CD4-positive, alpha-beta memory T cell (primary cell): ENCODE data around the gene TMEM176B. TPM values are rescaled to one million over a fixed set of nuclear protein-coding genes. Genes with fewer than 3 reads are reported as not detected.

Experiments used
- CTCF ChIA-PET: fragments of 350-600 bp; sonication (Branson Sonifier 250); formaldehyde crosslinking; loops from one replicate; lab custom pipeline; 2021; ENCODE audit warnings: inconsistent platforms; ENCODE audit not compliant: partially characterized antibody; lab: Charles Lee
- POLR2A ChIA-PET: fragments of 350-600 bp; sonication (Branson Sonifier 250); formaldehyde crosslinking; loops from one replicate; lab custom pipeline; 2021; ENCODE audit not compliant: partially characterized antibody; lab: Charles Lee
- DNase-seq, 5 donors: peaks; one replicate each; pipeline versions ENCODE4 v3.0.0 to v3.0.0-alpha.2; 2020 to 2022; ENCODE audit warnings: mixed read lengths in 1 of 5
- H3K27ac ChIP-seq: one replicate; pipeline ENCODE4 v1.7.0; 2013; ENCODE audit warnings: low read depth, low read length
- H3K27me3 ChIP-seq: 2 replicates; pipeline ENCODE4 v1.7.0; 2013; ENCODE audit warnings: mild to moderate bottlenecking, low read length, moderate library complexity; ENCODE audit not compliant: insufficient read depth
- H3K36me3 ChIP-seq: 2 replicates; pipeline ENCODE4 v1.7.0; 2013; ENCODE audit warnings: mild to moderate bottlenecking, low read length, moderate library complexity; ENCODE audit not compliant: insufficient read depth
- H3K4me1 ChIP-seq: 2 replicates; pipeline ENCODE4 v1.7.0; 2013; ENCODE audit warnings: mild to moderate bottlenecking, low read length, moderate library complexity; ENCODE audit not compliant: insufficient read depth
- H3K4me3 ChIP-seq, 2 donors: one replicate each; pipeline ENCODE4 v1.7.0; 2013; ENCODE audit warnings: low read length in 2 of 2, mild to moderate bottlenecking in 1 of 2
- H3K9me3 ChIP-seq, 2 donors: one replicate each; pipeline ENCODE4 v1.7.0; 2013; ENCODE audit warnings: low read length in 2 of 2, control low read depth in 1 of 2; ENCODE audit not compliant: control insufficient read depth in 1 of 2
- H3K27ac Mint-ChIP-seq, 7 donors: one replicate each; pipeline ENCODE4 v1.8.0; 2020 to 2021; ENCODE audit warnings: mixed read lengths in 7 of 7, mild to moderate bottlenecking in 6 of 7, inconsistent platforms in 3 of 7, moderate library complexity in 3 of 7
- H3K27me3 Mint-ChIP-seq, 2 donors: one replicate each; pipeline ENCODE4 v1.8.0; 2020 to 2021; ENCODE audit warnings: mixed read lengths in 2 of 2
- H3K36me3 Mint-ChIP-seq, 2 donors: one replicate each; pipeline ENCODE4 v1.8.0; 2020 to 2021; ENCODE audit warnings: mixed read lengths in 2 of 2, inconsistent platforms in 1 of 2, mild to moderate bottlenecking in 1 of 2
- H3K4me1 Mint-ChIP-seq, 4 donors: one replicate each; pipeline ENCODE4 v1.8.0; 2020 to 2021; ENCODE audit warnings: mixed read lengths in 4 of 4, mild to moderate bottlenecking in 1 of 4
- H3K4me3 Mint-ChIP-seq, 8 donors: one replicate each; pipeline ENCODE4 v1.8.0; 2020 to 2021; ENCODE audit warnings: mixed read lengths in 8 of 8, mild to moderate bottlenecking in 7 of 8, moderate library complexity in 6 of 8, inconsistent platforms in 3 of 8
- H3K9me3 Mint-ChIP-seq, 8 donors: one replicate each; pipeline ENCODE4 v1.8.0; 2020 to 2021; ENCODE audit warnings: mixed read lengths in 8 of 8, mild to moderate bottlenecking in 5 of 8, inconsistent platforms in 3 of 8, moderate library complexity in 1 of 8
- intact Hi-C: fragments of 100-400 bp; cut with micrococcal nuclease; formaldehyde crosslinking; loops from one replicate; pipeline ENCODE4 v1.15.1; 2023
- polyA plus RNA-seq, 2 donors: library from polyadenylated mRNA; unstranded; fragments of 300-500 nt; fragmentation: Illumina TruSeq; gene quantifications; one replicate each; pipeline ENCODE4 v1.2.3, GENCODE V29; 2021
- total RNA-seq, 2 experiments: library from RNA; stranded (reverse); gene quantifications; one replicate each; pipeline ENCODE4 v1.2.3, GENCODE V29; 2021

Gene TMEM176B
- total and polyA plus RNA-seq, 4 experiments from 2014 or later: 1.6 to 2.3 TPM; not detected in 2

- no peak overlapping the region for H3K27ac ChIP-seq
- CTCF ChIA-PET: no interaction called here
- H3K27me3 Mint-ChIP-seq: peaks cover 14 to 35% of the 10 kb centered on the region in 2 donors
- H3K36me3 ChIP-seq: no peaks in the 10 kb centered on the region
- H3K27ac Mint-ChIP-seq: no peak overlapping the region
- POLR2A ChIA-PET: no interaction called here
- no peak overlapping the region for H3K4me3 ChIP-seq
- H3K4me3 Mint-ChIP-seq: no peak overlapping the region
- no peaks in the 10 kb centered on the region for H3K4me1 ChIP-seq
- no peaks in the 10 kb centered on the region for H3K9me3 ChIP-seq
- H3K9me3 Mint-ChIP-seq: peaks cover 0 to 2% (median 0%) of the 10 kb centered on the region in 8 donors
- DNase-seq: no peak
- H3K4me1 Mint-ChIP-seq: no peaks in the 10 kb centered on the region
- H3K27me3 ChIP-seq: no peaks in the 10 kb centered on the region
- intact Hi-C loops: no loop called here
- no peaks in the 10 kb centered on the region for H3K36me3 Mint-ChIP-seq
These were observed 30.8 kb upstream of the TMEM176B start for GRCh38 chr7:150830937-150831336.

DNA sequence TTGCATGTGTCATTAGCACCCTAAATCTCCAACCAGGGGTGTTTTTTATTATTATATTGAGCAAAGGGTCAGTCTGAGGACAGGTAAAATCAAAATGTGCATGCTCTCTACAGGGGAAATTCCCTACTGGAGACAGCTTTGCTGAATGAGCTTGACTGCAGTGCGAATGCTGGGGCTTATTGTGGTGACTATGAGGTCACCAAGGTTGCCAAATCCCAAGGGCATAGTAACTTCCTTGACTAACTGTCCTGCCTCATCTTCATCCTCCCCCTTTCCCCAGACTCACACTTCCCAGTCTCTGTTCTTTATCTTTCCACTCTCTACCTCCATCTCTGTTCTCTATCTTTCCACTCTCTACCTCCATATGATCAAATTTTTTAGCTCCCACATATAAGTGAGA, 29.3 kb upstream of the TMEM176B start:
- H3K4me3 Mint-ChIP-seq: no peak overlapping the region
- DNase-seq: no peak
- H3K27me3 Mint-ChIP-seq: peaks cover 17 to 36% of the 10 kb centered on the region in 2 donors
- no peaks in the 10 kb centered on the region for H3K36me3 Mint-ChIP-seq
- H3K4me1 Mint-ChIP-seq: no peaks in the 10 kb centered on the region
- no peaks in the 10 kb centered on the region for H3K27me3 ChIP-seq
- H3K27ac Mint-ChIP-seq: no peak overlapping the region
- no peak overlapping the region for H3K4me3 ChIP-seq
- intact Hi-C loops: no loop called here
- no peaks in the 10 kb centered on the region for H3K4me1 ChIP-seq
- ChIA-PET CTCF (no interaction called here), POLR2A (no interaction called here)
- H3K9me3 Mint-ChIP-seq: peaks cover 0 to 2% (median 0%) of the 10 kb centered on the region in 8 donors
- no peak overlapping the region for H3K27ac ChIP-seq
- no peaks in the 10 kb centered on the region for H3K9me3 ChIP-seq
- H3K36me3 ChIP-seq: no peaks in the 10 kb centered on the region

- H3K4me3 Mint-ChIP-seq: no peak overlapping the region
- CTCF ChIA-PET: no interaction called here
- H3K4me1 ChIP-seq: no peaks in the 10 kb centered on the region
These were observed 28.2 kb upstream of the TMEM176B start for GRCh38 chr7:150828384-150828783.

DNA sequence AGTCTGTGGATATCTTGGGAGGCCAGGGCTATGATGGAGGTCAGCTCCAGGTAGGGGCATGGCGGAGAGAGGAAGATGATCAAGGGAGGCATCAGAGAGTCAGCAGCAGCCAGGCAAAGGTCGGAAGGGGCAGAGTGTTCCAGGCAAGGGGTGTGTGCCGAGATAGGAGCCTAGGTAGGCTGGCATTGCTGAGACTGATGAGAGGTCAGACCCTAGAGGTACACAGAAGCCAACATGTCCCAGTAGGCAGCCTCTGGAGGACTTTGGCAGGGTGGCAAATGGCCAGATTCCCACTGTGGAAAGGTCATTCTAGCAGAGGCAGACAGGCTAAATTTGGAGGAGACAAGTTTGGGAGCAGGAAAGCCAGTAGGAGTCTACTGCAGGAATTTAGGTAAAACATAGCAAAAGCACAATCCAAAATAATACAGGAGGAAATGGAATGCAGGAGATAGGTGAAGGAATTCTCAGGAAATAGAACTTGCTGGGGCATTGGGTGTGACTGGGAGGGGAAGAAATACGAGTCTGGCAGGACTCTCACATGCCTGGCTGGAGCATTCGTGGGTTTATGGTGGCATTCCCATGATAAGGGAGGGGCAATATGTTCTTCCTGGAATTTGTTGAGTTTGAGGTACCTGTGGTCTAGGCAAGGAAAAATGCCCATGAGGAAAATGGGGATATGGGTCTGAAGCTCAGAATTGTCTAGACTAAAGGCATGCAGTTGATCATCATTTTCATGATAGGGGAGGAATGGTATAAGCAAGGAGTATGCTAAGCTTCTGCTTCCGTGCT, 26.1 kb upstream of the TMEM176B start:
- POLR2A ChIA-PET: no interaction called here
- Histone ChIP-seq H3K27me3 (no peaks in the 10 kb centered on the region), H3K4me3 (no peak overlapping the region), H3K27ac (no peak overlapping the region), H3K4me1 (no peaks in the 10 kb centered on the region), H3K36me3 (no peaks in the 10 kb centered on the region), H3K9me3 (no peaks in the 10 kb centered on the region)
- intact Hi-C loops: no loop called here
- peaks cover 17 to 26% of the 10 kb centered on the region in 2 donors for H3K27me3 Mint-ChIP-seq
- CTCF ChIA-PET: no interaction called here
- peak overlapping the region in 1 of 7 donors; percentile 20 for H3K27ac Mint-ChIP-seq
- no peak overlapping the region for H3K4me3 Mint-ChIP-seq
- no peak for DNase-seq
- no peaks in the 10 kb centered on the region for H3K4me1 Mint-ChIP-seq
- peaks cover 0 to 5% of the 10 kb centered on the region in 2 donors for H3K36me3 Mint-ChIP-seq
- peaks cover 0 to 12% (median 5%) of the 10 kb centered on the region in 8 donors for H3K9me3 Mint-ChIP-seq

More at GRCh38 chr7:150828384-150828783, 28.2 kb upstream of the TMEM176B start:
- H3K9me3 Mint-ChIP-seq: peaks cover 0 to 3% (median 0%) of the 10 kb centered on the region in 8 donors
- no peaks in the 10 kb centered on the region for H3K4me1 Mint-ChIP-seq
- intact Hi-C loops: no loop called here
- no peaks in the 10 kb centered on the region for H3K9me3 ChIP-seq
- no peak overlapping the region for H3K27ac Mint-ChIP-seq
- POLR2A ChIA-PET: no interaction called here
- H3K4me3 ChIP-seq: no peak overlapping the region
- H3K36me3 Mint-ChIP-seq: no peaks in the 10 kb centered on the region
- peaks cover 17 to 29% of the 10 kb centered on the region in 2 donors for H3K27me3 Mint-ChIP-seq
- no peak overlapping the region for H3K27ac ChIP-seq
- no peaks in the 10 kb centered on the region for H3K36me3 ChIP-seq
- no peak for DNase-seq
- no peaks in the 10 kb centered on the region for H3K27me3 ChIP-seq

- H3K4me3 ChIP-seq: no peak overlapping the region
- H3K36me3 Mint-ChIP-seq: peaks cover 0 to 5% of the 10 kb centered on the region in 2 donors
- H3K9me3 ChIP-seq: no peaks in the 10 kb centered on the region
- intact Hi-C loops: no loop called here
- no peaks in the 10 kb centered on the region for H3K27me3 ChIP-seq
- H3K27ac Mint-ChIP-seq: no peak overlapping the region
- no peak overlapping the region for H3K4me3 Mint-ChIP-seq
- ChIA-PET CTCF (no interaction called here), POLR2A (no interaction called here)
- no peaks in the 10 kb centered on the region for H3K36me3 ChIP-seq
- H3K9me3 Mint-ChIP-seq: peaks cover 0 to 13% (median 5%) of the 10 kb centered on the region in 8 donors
- H3K4me1 Mint-ChIP-seq: no peaks in the 10 kb centered on the region
- peaks cover 17 to 18% of the 10 kb centered on the region in 2 donors for H3K27me3 Mint-ChIP-seq
- H3K4me1 ChIP-seq: no peaks in the 10 kb centered on the region
- H3K27ac ChIP-seq: no peak overlapping the region
- no peak for DNase-seq
These were observed 24.4 kb upstream of the TMEM176B start for GRCh38 chr7:150824379-150825177.

- H3K27me3 Mint-ChIP-seq: peaks cover 13 to 17% of the 10 kb centered on the region in 2 donors
- no peaks in the 10 kb centered on the region for H3K9me3 ChIP-seq
- H3K36me3 Mint-ChIP-seq: peaks cover 0 to 5% of the 10 kb centered on the region in 2 donors
- no peak for DNase-seq
- no peaks in the 10 kb centered on the region for H3K4me1 ChIP-seq
- POLR2A ChIA-PET: no interaction called here
- peaks cover 0 to 13% (median 5%) of the 10 kb centered on the region in 8 donors for H3K9me3 Mint-ChIP-seq
- no peaks in the 10 kb centered on the region for H3K27me3 ChIP-seq
- H3K36me3 ChIP-seq: no peaks in the 10 kb centered on the region
- H3K27ac Mint-ChIP-seq: no peak overlapping the region
- H3K4me3 ChIP-seq: no peak overlapping the region
- no peaks in the 10 kb centered on the region for H3K4me1 Mint-ChIP-seq
- H3K4me3 Mint-ChIP-seq: no peak overlapping the region
- H3K27ac ChIP-seq: no peak overlapping the region
- CTCF ChIA-PET: no interaction called here
- intact Hi-C loops: no loop called here
These were observed 23.4 kb upstream of the TMEM176B start for GRCh38 chr7:150823484-150824126.

- CTCF ChIA-PET: no interaction called here
These were observed 22.9 kb upstream of the TMEM176B start for GRCh38 chr7:150823043-150823442.

More at GRCh38 chr7:150823043-150823442, 22.9 kb upstream of the TMEM176B start:
- Mint-ChIP-seq H3K9me3 (peaks cover 0 to 13% (median 5%) of the 10 kb centered on the region in 8 donors), H3K27me3 (peaks cover 12 to 14% of the 10 kb centered on the region in 2 donors), H3K4me1 (no peaks in the 10 kb centered on the region), H3K27ac (no peak overlapping the region), H3K36me3 (peaks cover 0 to 5% of the 10 kb centered on the region in 2 donors), H3K4me3 (no peak overlapping the region)
- no peaks in the 10 kb centered on the region for H3K9me3 ChIP-seq
- H3K4me1 ChIP-seq: no peaks in the 10 kb centered on the region
- H3K4me3 ChIP-seq: no peak overlapping the region
- intact Hi-C loops: no loop called here
- no peaks in the 10 kb centered on the region for H3K27me3 ChIP-seq
- POLR2A ChIA-PET: no interaction called here
- no peaks in the 10 kb centered on the region for H3K36me3 ChIP-seq
- no peak for DNase-seq
- no peak overlapping the region for H3K27ac ChIP-seq
